Lower leg skin (tissue), 3 donors: ENCODE results near the gene MAGI2.

Experiments used
- CTCF ChIP-seq, 3 donors: fragments of 450-650 bp; IDR thresholded peaks; one replicate each; pipeline ENCODE4 v1.5.1; 2016; ENCODE audit warnings: antibody characterized with exemption in 3 of 3, mild to moderate bottlenecking in 3 of 3, moderate library complexity in 2 of 3
- POLR2A ChIP-seq, 2 donors: fragments of 450-650 bp; IDR thresholded peaks; one replicate each; pipeline ENCODE4 v1.6.1; 2016 to 2017; ENCODE audit warnings: antibody characterized with exemption in 2 of 2, mild to moderate bottlenecking in 1 of 2, moderate library complexity in 1 of 2

GRCh38 chr7:78024591-78024990, 1428.9 kb downstream of the MAGI2 start:
- TF ChIP-seq POLR2A (IDR thresholded peaks at IDR 0.05): no peak
- no peak for TF ChIP-seq CTCF (IDR thresholded peaks at IDR 0.05)
